H1 (cell line): ENCODE measurements around the gene GSTO1. TPM values are rescaled to one million over a fixed set of nuclear protein-coding genes. Genes with fewer than 3 reads are reported as not detected.

Source experiments
- CTCF ChIA-PET: fragments of 300-600 bp; sonication (Branson Sonifier 250); formaldehyde crosslinking; loops from one replicate; lab custom pipeline; 2021; ENCODE audit not compliant: partially characterized antibody; lab: Charles Lee
- POLR2A ChIA-PET: fragments of 300-600 bp; sonication (Branson Sonifier 250); formaldehyde crosslinking; loops from one replicate; lab custom pipeline; 2021; ENCODE audit warnings: inconsistent platforms; ENCODE audit not compliant: partially characterized antibody; lab: Charles Lee
- DNase-seq, 2 experiments: peaks; one replicate each; pipeline versions ENCODE4 v3.0.0 to v3.0.0-alpha.2; 2010 to 2022; ENCODE audit warnings: low spot score in 2 of 2, low read depth in 1 of 2, mixed read lengths in 1 of 2
- FAIRE-seq: peaks from 2 replicates; lab custom pipeline; 2011; peaks lifted over from hg19 to GRCh38; lab: Jason Lieb, UNC
- H2AFZ ChIP-seq: 2 replicates; pipeline ENCODE4 v1.8.1; 2012; ENCODE audit warnings: low read length, inconsistent platforms
- H2AK5ac ChIP-seq: 2 replicates; pipeline ENCODE4 v1.6.1; 2013; ENCODE audit warnings: low read depth, low read length
- H2BK120ac ChIP-seq: replicated peaks from 2 replicates; pipeline ENCODE3; 2013; ENCODE audit warnings: low read depth, low read length, inconsistent platforms
- H2BK12ac ChIP-seq: 2 replicates; pipeline ENCODE4 v1.6.1; 2013; ENCODE audit warnings: low read depth, low read length
- H2BK15ac ChIP-seq: 2 replicates; pipeline ENCODE4 v1.6.1; 2013; ENCODE audit warnings: low read length
- H2BK20ac ChIP-seq: 2 replicates; pipeline ENCODE4 v1.6.1; 2013; ENCODE audit warnings: low read length
- H2BK5ac ChIP-seq: 2 replicates; pipeline ENCODE4 v1.6.1; 2013; ENCODE audit warnings: low read depth, low read length
- H3K14ac ChIP-seq: 2 replicates; pipeline ENCODE4 v1.6.1; 2013; ENCODE audit warnings: inconsistent platforms; ENCODE audit not compliant: insufficient read length
- H3K18ac ChIP-seq: 2 replicates; pipeline ENCODE4 v1.6.1; 2013; ENCODE audit warnings: low read length; ENCODE audit errors: extremely low read depth
- H3K23ac ChIP-seq: 2 replicates; pipeline ENCODE4 v1.6.1; 2013; ENCODE audit warnings: inconsistent platforms; ENCODE audit not compliant: insufficient read length
- H3K23me2 ChIP-seq: 2 replicates; pipeline ENCODE4 v1.6.1; 2013; ENCODE audit warnings: low read depth, low read length
- H3K27ac ChIP-seq: 2 replicates; pipeline ENCODE4 v1.6.1; 2011; ENCODE audit warnings: low read depth, low read length, inconsistent platforms
- H3K27me3 ChIP-seq, 4 experiments: replicated peaks in 1 of 4; 1 replicate in 1 of 4; 2 replicates in 3 of 4; pipeline versions ENCODE4 v1.6.1 to v1.8.1; 2011 to 2013; ENCODE audit warnings: low read length in 3 of 4, mild to moderate bottlenecking in 3 of 4, inconsistent platforms in 2 of 4, mixed read lengths in 2 of 4, moderate library complexity in 1 of 4; ENCODE audit not compliant: control insufficient read depth in 3 of 4, insufficient read depth in 3 of 4; ENCODE audit errors: extremely low read depth in 1 of 4
- H3K36me3 ChIP-seq, 4 experiments: 2 replicates each; pipeline versions ENCODE4 v1.6.1 to v1.8.1; 2011 to 2013; ENCODE audit warnings: mild to moderate bottlenecking in 4 of 4, low read length in 3 of 4, moderate library complexity in 2 of 4, control low read depth in 1 of 4, inconsistent platforms in 1 of 4; ENCODE audit not compliant: insufficient read depth in 4 of 4, control insufficient read depth in 2 of 4
- H3K4ac ChIP-seq: replicated peaks from 2 replicates; pipeline ENCODE3; 2013; ENCODE audit warnings: low read length, low read depth, mixed read lengths, inconsistent platforms; ENCODE audit not compliant: insufficient read length
- H3K4me1 ChIP-seq, 4 experiments: replicated peaks in 1 of 4; 1 replicate in 1 of 4; 2 replicates in 3 of 4; pipeline versions ENCODE4 v1.6.1 to v1.8.1; 2011 to 2013; ENCODE audit warnings: low read length in 3 of 4, inconsistent platforms in 2 of 4, mixed read lengths in 1 of 4; ENCODE audit not compliant: insufficient read depth in 4 of 4, control insufficient read depth in 3 of 4
- H3K4me2 ChIP-seq, 2 experiments: 2 replicates each; pipeline versions ENCODE4 v1.6.1 to v1.8.1; 2011 to 2013; ENCODE audit warnings: low read depth in 2 of 2, low read length in 2 of 2, control low read depth in 1 of 2, inconsistent platforms in 1 of 2, mild to moderate bottlenecking in 1 of 2; ENCODE audit not compliant: insufficient read depth in 1 of 2
- H3K4me3 ChIP-seq, 4 experiments: fragments of 200-600, 300-600 bp in 1 of 4; sonication (generic), shearing (Covaris generic), sonication (Bioruptor Twin) in 1 of 4; 2 replicates each; pipeline versions ENCODE4 v1.5.1 to v1.8.1; 2011 to 2016; ENCODE audit warnings: low read length in 4 of 4, low read depth in 3 of 4, control low read depth in 2 of 4, inconsistent platforms in 2 of 4, mild to moderate bottlenecking in 2 of 4, mixed read lengths in 1 of 4, moderate library complexity in 1 of 4; ENCODE audit not compliant: insufficient read depth in 2 of 4; ENCODE audit errors: extremely low read depth in 1 of 4
- H3K56ac ChIP-seq: replicated peaks from 2 replicates; pipeline ENCODE3; 2013; ENCODE audit warnings: low read depth, mild to moderate bottlenecking, mixed read lengths, low read length, inconsistent platforms; ENCODE audit not compliant: insufficient read length
- H3K79me1 ChIP-seq: 2 replicates; pipeline ENCODE4 v1.6.1; 2013; ENCODE audit warnings: low read depth, low read length, control low read depth
- H3K79me2 ChIP-seq, 2 experiments: 2 replicates each; pipeline versions ENCODE4 v1.6.1 to v1.8.1; 2012 to 2013; ENCODE audit warnings: low read length in 2 of 2, mild to moderate bottlenecking in 2 of 2, inconsistent platforms in 1 of 2; ENCODE audit not compliant: insufficient read depth in 2 of 2, control insufficient read depth in 1 of 2
- H3K9ac ChIP-seq, 4 experiments: replicated peaks in 1 of 4; 1 replicate in 1 of 4; 2 replicates in 3 of 4; pipeline versions ENCODE4 v1.6.1 to v1.8.1; 2011 to 2013; ENCODE audit warnings: low read depth in 3 of 4, low read length in 3 of 4, control low read depth in 2 of 4, mild to moderate bottlenecking in 2 of 4, moderate library complexity in 2 of 4, inconsistent platforms in 1 of 4; ENCODE audit errors: extremely low read depth in 1 of 4
- H3K9me3 ChIP-seq, 2 experiments: 2 replicates each; pipeline versions ENCODE4 v1.6.1 to v1.8.1; 2012 to 2013; ENCODE audit warnings: mild to moderate bottlenecking in 2 of 2, moderate library complexity in 2 of 2, control low read depth in 1 of 2, inconsistent platforms in 1 of 2, low read depth in 1 of 2, low read length in 1 of 2, mixed read lengths in 1 of 2; ENCODE audit not compliant: insufficient read depth in 2 of 2
- H4K20me1 ChIP-seq, 2 experiments: replicated peaks in 1 of 2; 2 replicates each; pipeline versions ENCODE3 to v1.8.1; 2011 to 2013; ENCODE audit warnings: inconsistent platforms in 2 of 2, low read length in 2 of 2, mild to moderate bottlenecking in 1 of 2; ENCODE audit not compliant: insufficient read depth in 2 of 2, control insufficient read depth in 1 of 2
- H4K5ac ChIP-seq: 2 replicates; pipeline ENCODE4 v1.6.1; 2013; ENCODE audit warnings: low read length, low read depth, mixed read lengths, inconsistent platforms; ENCODE audit not compliant: insufficient read length
- H4K8ac ChIP-seq: 2 replicates; pipeline ENCODE4 v1.8.0; 2013; ENCODE audit warnings: mild to moderate bottlenecking, moderate library complexity, low read length, inconsistent platforms; ENCODE audit not compliant: insufficient read depth; ENCODE audit errors: extremely low read depth
- H4K91ac ChIP-seq: replicated peaks from 2 replicates; pipeline ENCODE3; 2013; ENCODE audit warnings: low read length, mixed read lengths, inconsistent platforms; ENCODE audit not compliant: insufficient read length
- CEBPB ChIP-seq: IDR thresholded peaks from 2 replicates; pipeline ENCODE4 v1.6.1; 2012; ENCODE audit warnings: low read depth, low read length
- GTF2F1 ChIP-seq: IDR thresholded peaks from 2 replicates; pipeline ENCODE4 v1.6.1; 2012; ENCODE audit warnings: low read depth, low read length, improper control_type of control experiment, borderline replicate concordance
- KDM1A ChIP-seq: fragments of 200-600, 300-600 bp; sonication (generic); IDR thresholded peaks from 2 replicates; pipeline ENCODE4 v1.7.1; 2016; ENCODE audit warnings: mild to moderate bottlenecking, low read length, borderline replicate concordance
- MAFK ChIP-seq: IDR thresholded peaks from 2 replicates; pipeline ENCODE4 v1.6.1; 2012; ENCODE audit warnings: low read depth, mild to moderate bottlenecking, improper control_type of control experiment, low read length
- TAF1 ChIP-seq: IDR thresholded peaks from 2 replicates; pipeline ENCODE4 v1.6.1; 2011; ENCODE audit warnings: mild to moderate bottlenecking, low read depth, low read length
- WGBS, 2 experiments: shearing (Covaris generic) in 1 of 2; methylation state at CpG; one replicate each; pipeline versions ENCODE4 v1.1.6 to v1.1.7; 2013 to 2015; ENCODE audit warnings: low lambda C conversion rate in 2 of 2, mixed read lengths in 2 of 2, inconsistent platforms in 1 of 2, low coverage in 1 of 2, missing lambda C conversion rate in 1 of 2; ENCODE audit not compliant: insufficient replicate concordance in 2 of 2, insufficient coverage in 1 of 2, insufficient read length in 1 of 2; ENCODE audit errors: extremely low coverage in 1 of 2, missing lambda C conversion rate in 1 of 2; 5-methylcytosine and 5-hydroxymethylcytosine counted together
- polyA plus RNA-seq, 7 experiments: library from polyadenylated mRNA; depleted of rRNA in 3 of 7; stranded (reverse) in 5 of 7; unstranded in 2 of 7; fragments of >200 nt in 5 of 7; fragments of 200-250 nt in 2 of 7; gene quantifications; 1 replicate in 5 of 7; 2 replicates in 1 of 7; 4 replicates in 1 of 7; pipeline versions ENCODE4 v1.2.1 to v1.2.3, GENCODE V29; 2011 to 2013; ENCODE audit warnings: missing spikeins in 2 of 7, mixed read lengths in 2 of 7
- total RNA-seq: library from RNA; stranded (reverse); fragmentation: NEBNext Ultra II Directional; extraction: Animal tissue kit (Norgen Biotek cat#: 25700); gene quantifications from 2 replicates; pipeline ENCODE4 v1.2.1, GENCODE V29; 2021

GSTO1 gene
- total and polyA plus RNA-seq, 2 of the 8 experiments (the other 6 are each of a cell fraction or from before 2014, with no cell fraction given) = 22.4 to 32.5 TPM

- Histone ChIP-seq H3K23me2 (no peaks in the 10 kb centered on the region), H3K27me3 (no peaks in the 10 kb centered on the region), H3K4me2 (no peak overlapping the region), H2AFZ (no peak overlapping the region), H4K5ac (no peak overlapping the region), H2BK15ac (no peak overlapping the region), H3K4me1 (no peaks in the 10 kb centered on the region), H2BK120ac (no peak overlapping the region), H3K79me1 (no peaks in the 10 kb centered on the region), H4K91ac (no peak overlapping the region), H3K36me3 (no peaks in the 10 kb centered on the region), H3K79me2 (no peaks in the 10 kb centered on the region), H3K4ac (no peak overlapping the region), H3K23ac (no peak overlapping the region), H2AK5ac (no peak overlapping the region), H2BK12ac (no peak overlapping the region), H2BK20ac (no peak overlapping the region), H3K18ac (no peak overlapping the region), H3K4me3 (no peak overlapping the region), H4K20me1 (no peaks in the 10 kb centered on the region), H3K14ac (no peak overlapping the region), H3K9me3 (no peaks in the 10 kb centered on the region), H4K8ac (no peak overlapping the region), H3K27ac (no peak overlapping the region), H3K56ac (no peak overlapping the region), H2BK5ac (no peak overlapping the region)
- CTCF ChIA-PET = interaction anchor here (0.8 to 1.6 kb wide), 3 partner anchors 9 to 173 kb away, joined by 3 to 4 read pairs (median 3); no protein-coding TSS in a partner anchor
- WGBS, 2 experiments = 85% methylated on average over 3 of the region's 3 CpGs; no CpG with 5 or more reads in 1 of the 2 experiments
- DNase-seq = no peak
- no peak for FAIRE-seq
- POLR2A ChIA-PET = no interaction called here
- TF ChIP-seq KDM1A (no peak), TAF1 (no peak), MAFK (no peak), GTF2F1 (no peak), CEBPB (no peak)
- TF ChIP-seq, all 59 proteins: peak for 0
- H3K9ac ChIP-seq = no peak overlapping the region
Measured at GRCh38 chr10:104216631-104217030, 38.1 kb upstream of the GSTO1 start.
